Nasal cavity respiratory epithelium epithelial cell of viscerocranial mucosa (primary cell): ENCODE data around the gene KIF4A. TPM values are rescaled to one million over a fixed set of nuclear protein-coding genes. Genes with fewer than 3 reads are reported as not detected.

Experiments used
- total RNA-seq: library from RNA; depleted of rRNA; stranded (reverse); fragments of >200 nt; gene quantifications from 2 replicates; pipeline ENCODE4 v1.2.3, GENCODE V29; 2014

KIF4A gene, protein sequence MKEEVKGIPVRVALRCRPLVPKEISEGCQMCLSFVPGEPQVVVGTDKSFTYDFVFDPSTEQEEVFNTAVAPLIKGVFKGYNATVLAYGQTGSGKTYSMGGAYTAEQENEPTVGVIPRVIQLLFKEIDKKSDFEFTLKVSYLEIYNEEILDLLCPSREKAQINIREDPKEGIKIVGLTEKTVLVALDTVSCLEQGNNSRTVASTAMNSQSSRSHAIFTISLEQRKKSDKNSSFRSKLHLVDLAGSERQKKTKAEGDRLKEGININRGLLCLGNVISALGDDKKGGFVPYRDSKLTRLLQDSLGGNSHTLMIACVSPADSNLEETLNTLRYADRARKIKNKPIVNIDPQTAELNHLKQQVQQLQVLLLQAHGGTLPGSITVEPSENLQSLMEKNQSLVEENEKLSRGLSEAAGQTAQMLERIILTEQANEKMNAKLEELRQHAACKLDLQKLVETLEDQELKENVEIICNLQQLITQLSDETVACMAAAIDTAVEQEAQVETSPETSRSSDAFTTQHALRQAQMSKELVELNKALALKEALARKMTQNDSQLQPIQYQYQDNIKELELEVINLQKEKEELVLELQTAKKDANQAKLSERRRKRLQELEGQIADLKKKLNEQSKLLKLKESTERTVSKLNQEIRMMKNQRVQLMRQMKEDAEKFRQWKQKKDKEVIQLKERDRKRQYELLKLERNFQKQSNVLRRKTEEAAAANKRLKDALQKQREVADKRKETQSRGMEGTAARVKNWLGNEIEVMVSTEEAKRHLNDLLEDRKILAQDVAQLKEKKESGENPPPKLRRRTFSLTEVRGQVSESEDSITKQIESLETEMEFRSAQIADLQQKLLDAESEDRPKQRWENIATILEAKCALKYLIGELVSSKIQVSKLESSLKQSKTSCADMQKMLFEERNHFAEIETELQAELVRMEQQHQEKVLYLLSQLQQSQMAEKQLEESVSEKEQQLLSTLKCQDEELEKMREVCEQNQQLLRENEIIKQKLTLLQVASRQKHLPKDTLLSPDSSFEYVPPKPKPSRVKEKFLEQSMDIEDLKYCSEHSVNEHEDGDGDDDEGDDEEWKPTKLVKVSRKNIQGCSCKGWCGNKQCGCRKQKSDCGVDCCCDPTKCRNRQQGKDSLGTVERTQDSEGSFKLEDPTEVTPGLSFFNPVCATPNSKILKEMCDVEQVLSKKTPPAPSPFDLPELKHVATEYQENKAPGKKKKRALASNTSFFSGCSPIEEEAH
- 0.14 and 0.34 TPM in 2 replicates for total RNA-seq

DNA sequence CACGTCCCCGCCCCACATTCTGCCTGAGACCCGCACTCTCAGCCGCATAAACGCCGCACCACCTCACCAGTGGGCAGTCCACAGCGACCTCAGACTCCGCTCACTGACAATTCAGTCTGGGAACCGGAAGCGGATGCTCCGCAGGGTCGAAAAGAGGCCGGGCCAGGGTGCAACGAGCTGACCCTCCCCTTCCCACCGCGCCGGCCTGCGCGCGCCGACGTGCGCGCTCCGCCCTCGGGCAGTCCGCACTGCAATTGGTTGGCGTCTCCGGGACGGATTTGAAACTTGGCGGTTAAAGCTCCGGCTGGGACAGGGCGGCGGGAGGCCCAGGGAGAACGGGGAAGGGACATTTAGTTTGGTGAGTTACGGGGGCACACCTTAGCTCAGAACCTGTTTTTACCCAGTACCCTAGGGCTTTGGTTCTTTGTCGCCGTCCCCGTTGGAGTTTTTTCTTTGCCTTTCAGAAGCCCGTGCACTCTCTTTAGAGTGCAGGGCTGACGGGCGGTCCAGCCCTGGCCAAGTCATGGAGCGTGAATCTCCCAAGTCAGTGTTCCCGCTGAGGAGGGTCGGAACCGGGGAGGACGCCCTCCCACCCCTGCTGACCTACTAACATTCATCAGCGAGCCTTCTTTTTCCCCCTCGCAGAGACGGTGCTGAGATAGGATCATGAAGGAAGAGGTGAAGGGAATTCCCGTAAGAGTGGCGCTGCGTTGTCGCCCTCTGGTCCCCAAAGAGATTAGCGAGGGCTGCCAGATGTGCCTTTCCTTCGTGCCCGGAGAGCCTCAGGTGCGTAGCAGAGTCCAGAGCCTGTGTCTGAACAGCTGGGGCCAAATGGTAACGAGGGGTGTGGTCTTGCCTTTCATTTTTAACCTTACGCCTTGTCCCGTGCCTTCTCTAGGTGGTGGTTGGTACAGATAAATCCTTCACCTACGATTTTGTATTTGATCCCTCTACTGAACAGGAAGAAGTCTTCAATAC is at the start of gene KIF4A, which contains the start of gene PDZD11:
TSS of gene KIF4A (plus strand) at position 312 of the 978 bp plus-strand sequence. CDS start at position 667, 355 bp downstream.
TSS of gene PDZD11 (minus strand) at position 135 of the 978 bp plus-strand sequence. CDS start 586 bp downstream, outside the sequence.

DNA sequence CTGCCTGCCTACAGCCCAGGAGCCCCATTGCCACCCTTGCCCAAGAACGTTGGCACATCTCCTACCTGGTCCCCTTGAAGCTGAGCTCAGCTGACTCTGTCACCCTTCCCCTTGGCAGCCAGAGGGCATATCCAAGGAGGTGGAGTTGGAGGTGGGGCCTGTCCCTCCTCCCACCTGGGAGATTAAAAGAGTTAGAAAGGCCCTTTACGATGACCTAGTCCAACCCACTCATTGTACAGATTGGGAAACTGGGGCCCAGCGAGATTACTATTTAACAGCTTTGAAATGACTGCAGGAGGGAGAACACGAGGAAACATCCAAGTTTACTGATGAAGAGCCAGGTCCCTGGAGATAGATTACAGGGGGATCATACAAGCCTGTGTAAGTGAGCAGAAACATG is 29.8 kb upstream of the KIF4A start, which contains the start of gene P2RY4:
TSS of gene P2RY4 (minus strand) at position 101 of the 400 bp plus-strand sequence. CDS start 580 bp downstream, outside the sequence.

DNA sequence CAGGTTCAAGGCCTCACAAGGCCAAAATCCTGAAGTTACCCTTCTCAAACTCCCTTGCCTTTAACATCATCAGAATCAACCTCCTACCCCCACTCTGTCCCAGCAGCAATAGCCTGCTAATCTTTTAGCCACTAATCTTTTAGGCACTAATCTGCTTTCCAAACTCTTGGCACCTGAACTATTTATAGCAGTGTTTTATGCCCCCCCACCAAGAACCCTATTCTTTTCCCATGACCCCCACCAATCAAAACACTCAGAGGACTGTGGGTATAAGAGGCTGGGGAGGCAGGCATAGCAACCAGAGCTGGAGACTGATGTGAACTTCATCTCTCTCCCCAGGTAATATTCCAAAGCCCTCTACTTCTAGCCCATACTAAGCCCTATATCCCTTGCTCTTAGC is 21.9 kb upstream of the KIF4A start, which contains the start of gene ARR3:
TSS of gene ARR3 (plus strand) at position 301 of the 400 bp plus-strand sequence. CDS start 1,052 bp downstream, outside the sequence.

DNA sequence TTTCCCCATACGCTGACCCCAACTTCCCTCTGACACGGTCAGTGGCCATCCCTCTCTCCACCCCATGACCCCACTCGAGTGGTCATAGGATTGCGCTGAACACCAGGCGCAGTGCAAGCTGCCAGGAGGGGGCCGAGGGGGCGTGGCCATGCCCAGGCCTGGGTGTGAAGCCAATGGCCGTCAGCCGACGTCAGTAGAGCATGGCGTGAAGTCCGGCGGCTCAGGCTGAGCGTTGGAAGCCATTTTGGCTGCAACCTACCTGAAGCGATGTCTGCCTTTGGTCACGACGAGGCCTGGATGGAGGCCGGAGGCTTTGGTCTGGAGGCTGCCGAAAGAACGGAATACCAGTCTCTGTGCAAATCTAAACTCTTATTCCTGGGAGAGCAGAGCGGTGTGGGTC is 8.0 kb upstream of the KIF4A start, which contains the start of gene RAB41:
TSS of gene RAB41 (plus strand) at position 222 of the 400 bp plus-strand sequence. CDS start at position 268, 46 bp downstream.

DNA sequence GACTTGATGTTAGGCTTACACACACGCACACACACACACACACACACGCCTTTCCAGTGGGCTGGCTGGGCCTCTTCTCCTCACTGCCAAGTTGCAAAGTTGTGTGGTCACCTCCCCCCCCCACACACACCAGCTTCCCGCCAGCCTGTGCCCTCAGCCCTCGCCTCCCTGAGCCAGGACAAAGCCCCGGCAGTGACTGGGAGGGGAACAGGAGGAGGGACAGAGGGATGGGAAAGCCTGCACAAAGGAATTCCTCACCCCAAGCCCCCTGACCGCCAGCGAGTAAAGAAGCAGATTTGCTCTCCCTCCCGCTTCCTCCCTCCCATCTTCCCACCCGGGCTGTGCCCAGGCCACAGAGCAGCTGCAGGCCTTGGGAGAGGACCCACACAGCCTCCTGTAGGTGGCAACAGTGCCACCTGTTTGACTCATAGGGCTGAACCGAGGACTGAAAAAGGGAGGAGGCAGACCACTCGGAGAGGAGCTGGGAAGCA is 133.0 kb downstream of the KIF4A start, which contains the start of gene GDPD2:
TSS of gene GDPD2 (plus strand) at position 464 of the 491 bp plus-strand sequence. CDS start 1,671 bp downstream, outside the sequence.

DNA sequence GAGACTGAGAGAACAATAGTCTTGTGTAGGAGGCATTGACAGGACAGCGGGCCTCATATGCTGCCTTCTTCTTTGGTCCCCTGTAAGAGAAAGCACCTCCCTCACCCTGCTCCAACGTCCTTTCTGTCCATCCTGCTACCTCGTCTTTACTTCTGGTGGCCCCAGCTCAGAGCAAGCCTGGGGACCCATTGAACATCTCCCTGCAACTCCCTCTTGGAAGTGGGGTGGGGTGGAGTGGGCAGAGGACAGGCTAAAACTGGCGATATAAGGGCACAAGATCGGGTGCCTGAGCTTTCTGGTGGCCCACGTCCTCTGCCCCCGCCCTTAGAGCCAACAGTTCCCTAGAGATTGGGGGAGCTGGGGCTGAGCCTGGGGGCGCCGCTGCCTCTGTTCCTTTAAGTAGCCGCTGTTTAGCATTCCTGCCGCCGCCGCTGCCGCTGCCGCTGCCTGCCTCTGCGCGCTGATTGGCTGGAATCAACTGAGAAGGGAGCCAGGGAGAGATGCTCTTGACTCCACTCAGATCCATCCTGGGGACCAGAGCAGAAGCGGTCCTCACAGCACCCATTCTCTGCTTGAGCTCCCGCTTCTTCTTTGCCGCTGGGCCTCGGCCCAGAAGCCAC is 154.5 kb downstream of the KIF4A start, which contains the start of gene DLG3:
TSS of gene DLG3 (plus strand) at position 510 of the 620 bp plus-strand sequence. CDS start 367 bp downstream, outside the sequence.

Other genes starting within 250 kb of the KIF4A start
- not detected in 2 replicates for gene AWAT2, start 240.2 kb upstream of the KIF4A start, total RNA-seq
- not detected in 2 replicates for gene OTUD6A, start 227.6 kb upstream of the KIF4A start, total RNA-seq
- 66.6 and 92.5 TPM in 2 replicates for gene IGBP1, start 156.7 kb upstream of the KIF4A start, total RNA-seq
- gene DGAT2L6, start 112.6 kb upstream of the KIF4A start, total RNA-seq = not detected in 2 replicates
- gene AWAT1, start 55.4 kb upstream of the KIF4A start, total RNA-seq = not detected in 2 replicates
- 0.07 TPM in 1 of 2 replicates, not detected in the other for gene P2RY4, start 29.9 kb upstream of the KIF4A start, total RNA-seq
- gene ARR3, start 21.8 kb upstream of the KIF4A start, total RNA-seq = not detected in 2 replicates
- gene RAB41, start 7.9 kb upstream of the KIF4A start, total RNA-seq = not detected in 2 replicates
- gene PDZD11, start 177 bp upstream of the KIF4A start, total RNA-seq = 24.9 and 31.3 TPM in 2 replicates
- 0.14 and 1.0 TPM in 2 replicates for gene GDPD2, start 133.2 kb downstream of the KIF4A start, total RNA-seq
- gene DLG3, start 154.7 kb downstream of the KIF4A start, total RNA-seq = 16.7 and 23.5 TPM in 2 replicates